Body of pancreas (tissue), 4 donors: Measurements from ENCODE around the gene CTNS.

Experiments used
- POLR2A ChIP-seq, 3 donors: fragments of 450-650 bp; IDR thresholded peaks; one replicate each; pipeline ENCODE4 v1.6.1; 2016; ENCODE audit warnings: antibody characterized with exemption in 3 of 3, mild to moderate bottlenecking in 2 of 3
- TF ChIP-seq, protein P1 (sequence below), 7 experiments: fragments of 450-650 bp in 4 of 7; fragments of 200-600 bp in 3 of 7; sonication (generic) in 3 of 7; IDR thresholded peaks; one replicate each; pipeline ENCODE4 v1.5.1; 2016 to 2019; ENCODE audit warnings: antibody characterized with exemption in 7 of 7

DNA sequence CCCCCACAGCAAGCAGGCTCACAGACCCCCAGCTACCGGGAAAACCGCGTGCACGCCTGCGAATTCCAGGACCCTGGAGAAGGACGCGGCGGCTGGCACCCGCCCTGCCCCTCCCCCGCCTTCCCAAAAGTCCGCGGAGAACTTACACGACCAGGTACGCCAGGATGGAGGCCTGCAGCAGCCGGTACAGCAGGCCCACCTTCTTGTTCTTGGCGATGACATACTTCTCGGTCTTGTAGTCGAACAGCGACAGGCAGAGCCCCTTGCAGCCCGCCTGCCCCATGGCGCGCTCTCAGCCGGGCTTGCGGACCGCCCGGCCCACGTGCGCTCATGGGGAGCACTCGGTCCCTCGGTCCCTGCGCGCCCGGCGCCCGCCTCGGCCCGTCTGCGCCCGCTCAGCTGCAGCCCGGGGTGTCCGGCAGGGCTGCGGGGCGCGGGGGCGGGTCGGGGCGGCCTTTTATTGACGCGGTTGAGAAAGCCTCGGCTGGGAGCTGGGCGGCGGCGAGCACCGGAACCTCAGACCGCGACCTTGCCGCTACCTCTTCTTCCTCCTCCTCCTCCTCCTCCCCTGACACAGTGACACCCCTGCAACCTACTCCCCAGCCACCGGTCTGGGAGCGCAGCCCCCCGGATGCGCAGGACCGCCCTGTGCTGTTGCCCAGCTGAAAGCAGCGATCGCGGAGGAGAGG lies 59.3 kb downstream of the CTNS start, which contains the start of gene P2RX5:
- TF ChIP-seq, protein P1, sequence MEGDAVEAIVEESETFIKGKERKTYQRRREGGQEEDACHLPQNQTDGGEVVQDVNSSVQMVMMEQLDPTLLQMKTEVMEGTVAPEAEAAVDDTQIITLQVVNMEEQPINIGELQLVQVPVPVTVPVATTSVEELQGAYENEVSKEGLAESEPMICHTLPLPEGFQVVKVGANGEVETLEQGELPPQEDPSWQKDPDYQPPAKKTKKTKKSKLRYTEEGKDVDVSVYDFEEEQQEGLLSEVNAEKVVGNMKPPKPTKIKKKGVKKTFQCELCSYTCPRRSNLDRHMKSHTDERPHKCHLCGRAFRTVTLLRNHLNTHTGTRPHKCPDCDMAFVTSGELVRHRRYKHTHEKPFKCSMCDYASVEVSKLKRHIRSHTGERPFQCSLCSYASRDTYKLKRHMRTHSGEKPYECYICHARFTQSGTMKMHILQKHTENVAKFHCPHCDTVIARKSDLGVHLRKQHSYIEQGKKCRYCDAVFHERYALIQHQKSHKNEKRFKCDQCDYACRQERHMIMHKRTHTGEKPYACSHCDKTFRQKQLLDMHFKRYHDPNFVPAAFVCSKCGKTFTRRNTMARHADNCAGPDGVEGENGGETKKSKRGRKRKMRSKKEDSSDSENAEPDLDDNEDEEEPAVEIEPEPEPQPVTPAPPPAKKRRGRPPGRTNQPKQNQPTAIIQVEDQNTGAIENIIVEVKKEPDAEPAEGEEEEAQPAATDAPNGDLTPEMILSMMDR (IDR thresholded peaks at IDR 0.05) = no peak
- no peak for TF ChIP-seq POLR2A (IDR thresholded peaks at IDR 0.05)
